Omental fat pad (tissue), 4 donors: ENCODE data around the gene CACFD1. TPM values are rescaled to one million over a fixed set of nuclear protein-coding genes. Genes with fewer than 3 reads are reported as not detected.

ENCODE experiments used
- ATAC-seq: fragments of 150-250 bp; one replicate; pipeline ENCODE4 v1.9.1; 2016; ENCODE audit warnings: mild to moderate bottlenecking, moderate library complexity; ENCODE audit not compliant: low FRiP score
- DNase-seq: peaks from one replicate; pipeline ENCODE4 v3.0.0-alpha.2; 2019; ENCODE audit warnings: low spot score
- CTCF ChIP-seq, 3 donors: fragments of 450-650 bp; IDR thresholded peaks; one replicate each; pipeline ENCODE4 v1.5.1; 2016 to 2017; ENCODE audit warnings: antibody characterized with exemption in 3 of 3, mild to moderate bottlenecking in 3 of 3, moderate library complexity in 2 of 3
- total RNA-seq, 4 donors: library from RNA; depleted of rRNA; stranded (reverse); fragments of >200 nt; gene quantifications; one replicate each; pipeline ENCODE4 v1.1.0, GENCODE V29; 2016

Gene CACFD1
- total RNA-seq, 4 donors from 2014 or later = 2.7 to 6.9 (median 4.8) TPM

- no peak for TF ChIP-seq CTCF (IDR thresholded peaks at IDR 0.05)
- DNase-seq (no peak), ATAC-seq (no peak)
Observed at GRCh38 chr9:133519693-133520092, 59.9 kb downstream of the CACFD1 start.

GRCh38 chr9:133520121-133520835 lies 60.5 kb downstream of the CACFD1 start:
- DNase-seq = no peak
- no peak for TF ChIP-seq CTCF (IDR thresholded peaks at IDR 0.05)
- no peak for ATAC-seq

Other genes starting within 250 kb of the CACFD1 start
- 1 to 10 TPM; 1.8 to 7.3 (median 4.0) TPM for gene ABO, start 184.8 kb upstream of the CACFD1 start, total RNA-seq
- gene SURF6, start 123.8 kb upstream of the CACFD1 start, total RNA-seq = 10 to 100 TPM; 10.5 to 47.8 (median 14.5) TPM
- gene MED22, start 111.8 kb upstream of the CACFD1 start, total RNA-seq = 10 to 100 TPM; 20.0 to 29.1 (median 24.5) TPM
- gene RPL7A, start 111.8 kb upstream of the CACFD1 start, total RNA-seq = 1,000 to 10,000 TPM; 1,813 to 2,244 (median 1,961) TPM
- gene SURF1, start 103.5 kb upstream of the CACFD1 start, total RNA-seq = 10 to 100 TPM; 30.3 to 47.1 (median 41.1) TPM
- gene SURF2, start 103.4 kb upstream of the CACFD1 start, total RNA-seq = 10 to 100 TPM in 3 of 4 donors, 1 to 10 TPM in 1; 8.4 to 25.5 (median 13.4) TPM
- 100 to 1,000 TPM; 141 to 266 (median 230) TPM for gene SURF4, start 83.9 kb upstream of the CACFD1 start, total RNA-seq
- not detected for gene STKLD1, start 83.6 kb upstream of the CACFD1 start, total RNA-seq
- 10 to 100 TPM; 11.5 to 18.1 (median 15.4) TPM for gene REXO4, start 42.0 kb upstream of the CACFD1 start, total RNA-seq
- gene ADAMTS13, start 37.6 kb upstream of the CACFD1 start, total RNA-seq = 1 to 10 TPM; 1.1 to 3.0 (median 1.2) TPM
- 1 to 10 TPM; 2.1 to 4.9 (median 4.1) TPM for gene SLC2A6, start 19.1 kb downstream of the CACFD1 start, total RNA-seq
- not detected for gene MYMK, start 65.0 kb downstream of the CACFD1 start, total RNA-seq
- 1 to 10 TPM in 3 of 4 donors, under 1 TPM in 1; 0.63 to 4.7 (median 1.4) TPM for gene ADAMTSL2, start 74.7 kb downstream of the CACFD1 start, total RNA-seq
- not detected for gene FAM163B, start 149.4 kb downstream of the CACFD1 start, total RNA-seq
- gene DBH, start 176.4 kb downstream of the CACFD1 start, total RNA-seq = under 1 TPM in 1 of 4 donors, not detected in 3; 0.19 TPM